K562 (cell line): ENCODE results near the gene SPIN1.

Source experiments
- BDP1 ChIP-seq: IDR thresholded peaks from 3 replicates; pipeline ENCODE4 v1.6.1; 2011; ENCODE audit not compliant: insufficient read length, insufficient read depth
- CREB1 ChIP-seq, 2 experiments: sonication (generic) in 1 of 2; formaldehyde crosslinking in 1 of 2; IDR thresholded peaks; 2 replicates each; pipeline versions ENCODE4 v1.6.1 to v1.8.0; 2012 to 2022; ENCODE audit warnings: inconsistent platforms in 1 of 2, mild to moderate bottlenecking in 1 of 2, missing genetic modification reagents in 1 of 2, moderate library complexity in 1 of 2
- EP300 ChIP-seq: IDR thresholded peaks from 2 replicates; pipeline ENCODE4 v1.6.1; 2012; ENCODE audit warnings: low read length, improper control_type of control experiment
- HDAC6 ChIP-seq: IDR thresholded peaks from 2 replicates; pipeline ENCODE4 v1.6.1; 2012; ENCODE audit warnings: low read depth, mild to moderate bottlenecking, control low read depth, inconsistent platforms, low read length, moderate library complexity
- HDGF ChIP-seq: fragments of 450-650 bp; IDR thresholded peaks from 2 replicates; pipeline ENCODE4 v1.6.1; 2016
- MTA3 ChIP-seq: fragments of 450-650 bp; formaldehyde crosslinking; IDR thresholded peaks from 2 replicates; pipeline ENCODE4 v1.6.1; 2017; ENCODE audit warnings: mild to moderate bottlenecking, borderline replicate concordance
- MYC ChIP-seq, 2 experiments: fragments of 250-450 bp in 1 of 2; sonication (Bioruptor Pico) in 1 of 2; IDR thresholded peaks; 2 replicates each; pipeline versions ENCODE4 v1.5.1 to v1.6.1; 2012 to 2021; ENCODE audit warnings: low read depth in 2 of 2, borderline replicate concordance in 1 of 2, improper control_type of control experiment in 1 of 2, low read length in 1 of 2, mild to moderate bottlenecking in 1 of 2, moderate library complexity in 1 of 2
- POLR2A ChIP-seq: fragments of 450-650 bp; conservative IDR thresholded peaks from 2 replicates; pipeline ENCODE4 v1.6.1; 2016
- RAD21 ChIP-seq, 2 experiments: fragments of 250-450 bp in 1 of 2; fragments of 450-650 bp in 1 of 2; sonication (Bioruptor Pico) in 1 of 2; formaldehyde crosslinking in 1 of 2; IDR thresholded peaks in 1 of 2; conservative IDR thresholded peaks in 1 of 2; 2 replicates each; pipeline versions ENCODE4 v1.4.0 to v1.8.0; 2020 to 2022; ENCODE audit warnings: mild to moderate bottlenecking in 2 of 2, moderate library complexity in 1 of 2
- TAF7 ChIP-seq: fragments of 450-650 bp; IDR thresholded peaks from 2 replicates; pipeline ENCODE4 v1.6.1; 2016; ENCODE audit warnings: missing genetic modification characterization, missing compliant biosample characterization
- ZNF551 ChIP-seq: fragments of 250-450 bp; sonication (Bioruptor Pico); IDR thresholded peaks from 2 replicates; pipeline ENCODE4 v1.5.0; 2021; ENCODE audit warnings: mild to moderate bottlenecking, moderate library complexity
- TF ChIP-seq, protein P1 (sequence below), 2 experiments: fragments of 450-650 bp in 1 of 2; sonication (generic) in 1 of 2; formaldehyde crosslinking in 1 of 2; IDR thresholded peaks in 1 of 2; conservative IDR thresholded peaks in 1 of 2; 2 replicates each; pipeline versions ENCODE4 v1.6.1 to v1.8.1; 2016 to 2023; ENCODE audit warnings: mild to moderate bottlenecking in 2 of 2, moderate library complexity in 2 of 2, inconsistent platforms in 1 of 2, missing genetic modification reagents in 1 of 2
- TF ChIP-seq, protein P2 (sequence below): sonication (generic); formaldehyde crosslinking; IDR thresholded peaks from 2 replicates; pipeline ENCODE4 v1.5.0; 2020; ENCODE audit warnings: missing genetic modification reagents
- TF ChIP-seq, protein P3 (sequence below), 3 experiments: IDR thresholded peaks in 2 of 3; conservative IDR thresholded peaks in 1 of 3; 2 replicates each; pipeline ENCODE4 v1.5.1; 2011 to 2012; ENCODE audit warnings: low read length in 3 of 3, mild to moderate bottlenecking in 3 of 3, control low read depth in 2 of 3, improper control_type of control experiment in 1 of 3, inconsistent platforms in 1 of 3, low read depth in 1 of 3, mixed read lengths in 1 of 3, moderate library complexity in 1 of 3; ENCODE audit not compliant: insufficient read depth in 2 of 3

DNA sequence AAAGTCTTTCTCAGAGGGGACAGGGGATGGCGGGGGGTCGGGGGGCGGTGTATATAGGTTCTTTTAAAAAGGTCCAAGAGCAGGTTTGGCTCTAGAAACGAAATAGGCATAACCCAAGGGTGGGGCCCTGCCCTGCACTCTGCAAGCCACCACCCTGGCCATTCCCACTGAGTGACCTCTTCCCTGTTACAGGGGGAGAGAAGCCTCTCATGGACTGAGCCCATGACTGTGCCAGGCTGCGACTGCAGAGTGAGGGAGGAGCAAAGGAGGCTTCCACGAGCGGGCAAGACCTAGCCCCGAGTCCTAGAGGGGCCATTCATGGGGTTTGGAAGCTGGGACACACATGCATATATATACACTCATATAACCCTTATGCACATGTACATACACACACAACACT is 136.7 kb downstream of the SPIN1 start:
- TF ChIP-seq TAF7 (no peak), RAD21 (CRISPR knock-in tag; conservative IDR thresholded peaks at IDR 0.05 in 1 of 2, IDR thresholded peaks at IDR 0.05 in 1 of 2) (no peak), HDGF (no peak), MTA3 (no peak), CREB1 (IDR thresholded peaks at IDR 0.05) (no peak), CREB1 (CRISPR knock-in tag; IDR thresholded peaks at IDR 0.05) (no peak), BDP1 (no peak), EP300 (no peak), HDAC6 (no peak), POLR2A (no peak), ZNF551 (no peak), MYC (IDR thresholded peaks at IDR 0.05; ENCODE audit: low read depth, low read length) (no peak), MYC (CRISPR knock-in tag; IDR thresholded peaks at IDR 0.05; ENCODE audit: borderline replicate concordance, low read depth) (no peak)
- TF ChIP-seq, protein P1, sequence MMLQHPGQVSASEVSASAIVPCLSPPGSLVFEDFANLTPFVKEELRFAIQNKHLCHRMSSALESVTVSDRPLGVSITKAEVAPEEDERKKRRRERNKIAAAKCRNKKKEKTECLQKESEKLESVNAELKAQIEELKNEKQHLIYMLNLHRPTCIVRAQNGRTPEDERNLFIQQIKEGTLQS (IDR thresholded peaks at IDR 0.05) = no peak
- TF ChIP-seq, protein P1 (CRISPR knock-in tag; conservative IDR thresholded peaks at IDR 0.05) = no peak
- TF ChIP-seq, protein P2, sequence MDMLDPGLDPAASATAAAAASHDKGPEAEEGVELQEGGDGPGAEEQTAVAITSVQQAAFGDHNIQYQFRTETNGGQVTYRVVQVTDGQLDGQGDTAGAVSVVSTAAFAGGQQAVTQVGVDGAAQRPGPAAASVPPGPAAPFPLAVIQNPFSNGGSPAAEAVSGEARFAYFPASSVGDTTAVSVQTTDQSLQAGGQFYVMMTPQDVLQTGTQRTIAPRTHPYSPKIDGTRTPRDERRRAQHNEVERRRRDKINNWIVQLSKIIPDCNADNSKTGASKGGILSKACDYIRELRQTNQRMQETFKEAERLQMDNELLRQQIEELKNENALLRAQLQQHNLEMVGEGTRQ = no peak
- TF ChIP-seq, protein P3, sequence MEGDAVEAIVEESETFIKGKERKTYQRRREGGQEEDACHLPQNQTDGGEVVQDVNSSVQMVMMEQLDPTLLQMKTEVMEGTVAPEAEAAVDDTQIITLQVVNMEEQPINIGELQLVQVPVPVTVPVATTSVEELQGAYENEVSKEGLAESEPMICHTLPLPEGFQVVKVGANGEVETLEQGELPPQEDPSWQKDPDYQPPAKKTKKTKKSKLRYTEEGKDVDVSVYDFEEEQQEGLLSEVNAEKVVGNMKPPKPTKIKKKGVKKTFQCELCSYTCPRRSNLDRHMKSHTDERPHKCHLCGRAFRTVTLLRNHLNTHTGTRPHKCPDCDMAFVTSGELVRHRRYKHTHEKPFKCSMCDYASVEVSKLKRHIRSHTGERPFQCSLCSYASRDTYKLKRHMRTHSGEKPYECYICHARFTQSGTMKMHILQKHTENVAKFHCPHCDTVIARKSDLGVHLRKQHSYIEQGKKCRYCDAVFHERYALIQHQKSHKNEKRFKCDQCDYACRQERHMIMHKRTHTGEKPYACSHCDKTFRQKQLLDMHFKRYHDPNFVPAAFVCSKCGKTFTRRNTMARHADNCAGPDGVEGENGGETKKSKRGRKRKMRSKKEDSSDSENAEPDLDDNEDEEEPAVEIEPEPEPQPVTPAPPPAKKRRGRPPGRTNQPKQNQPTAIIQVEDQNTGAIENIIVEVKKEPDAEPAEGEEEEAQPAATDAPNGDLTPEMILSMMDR (IDR thresholded peaks at IDR 0.05 in 2 of 3, conservative IDR thresholded peaks at IDR 0.05 in 1 of 3; ENCODE audit: insufficient read depth in 2 of 3, low read depth in 1 of 3, low read length in 3 of 3) = no peak
